GM23338 (cell line): ENCODE data around the gene CLTRN. TPM values are rescaled to one million over a fixed set of nuclear protein-coding genes. Genes with fewer than 3 reads are reported as not detected.

Source experiments
- ATAC-seq: fragments of 200-7000 bp; cut with Tn5 transposase; 3 replicates; pipeline ENCODE4 v1.9.1; 2020
- DNase-seq: peaks from one replicate; pipeline ENCODE4 v3.0.0-alpha.2; 2015; ENCODE audit warnings: low spot score
- H2AFZ ChIP-seq: fragments of 200-600 bp; sonication (generic); 2 replicates; pipeline ENCODE4 v1.8.0; 2016; ENCODE audit warnings: antibody characterized with exemption, mild to moderate bottlenecking, moderate library complexity
- H3F3A ChIP-seq: fragments of 200-600 bp; sonication (generic); replicated peaks from 2 replicates; pipeline ENCODE4 v1.8.0; 2017; ENCODE audit warnings: antibody characterized with exemption, mixed run types, low read depth
- H3K27ac ChIP-seq: fragments of 200-600 bp; sonication (generic); 2 replicates; pipeline ENCODE4 v1.6.1; 2016; ENCODE audit warnings: low read depth
- H3K27me3 ChIP-seq: fragments of 200-600 bp; sonication (generic); 2 replicates; pipeline ENCODE4 v1.8.0; 2016; ENCODE audit warnings: mild to moderate bottlenecking, mixed run types, moderate library complexity; ENCODE audit not compliant: insufficient read depth
- H3K36me3 ChIP-seq: fragments of 200-600 bp; sonication (generic); 2 replicates; pipeline ENCODE4 v1.8.0; 2016; ENCODE audit warnings: mild to moderate bottlenecking; ENCODE audit not compliant: insufficient read depth
- H3K4me1 ChIP-seq: fragments of 200-600 bp; sonication (generic); 2 replicates; pipeline ENCODE4 v1.8.0; 2016; ENCODE audit warnings: mild to moderate bottlenecking, moderate library complexity; ENCODE audit not compliant: insufficient read depth
- H3K4me2 ChIP-seq: fragments of 200-600 bp; sonication (generic); 2 replicates; pipeline ENCODE4 v1.7.1; 2017; ENCODE audit warnings: mixed run types
- H3K4me3 ChIP-seq: fragments of 200-600 bp; sonication (generic); 2 replicates; pipeline ENCODE4 v1.6.1; 2016; ENCODE audit warnings: mixed run types
- H3K79me2 ChIP-seq: fragments of 200-600 bp; sonication (generic); replicated peaks from 2 replicates; pipeline ENCODE4 v1.8.0; 2017; ENCODE audit warnings: mild to moderate bottlenecking; ENCODE audit not compliant: insufficient read depth
- H3K9me2 ChIP-seq: fragments of 200-600 bp; sonication (generic); 2 replicates; pipeline ENCODE4 v1.8.0; 2017; ENCODE audit not compliant: insufficient read depth
- H4K20me1 ChIP-seq: fragments of 200-600 bp; sonication (generic); replicated peaks from 2 replicates; pipeline ENCODE4 v1.8.0; 2017; ENCODE audit warnings: mild to moderate bottlenecking; ENCODE audit not compliant: insufficient read depth
- H3K27ac Mint-ChIP-seq: 2 replicates; pipeline ENCODE4 v1.8.0; 2020; ENCODE audit warnings: inconsistent platforms, mild to moderate bottlenecking, moderate library complexity, mixed read lengths
- H3K27me3 Mint-ChIP-seq: 3 replicates; pipeline ENCODE4 v1.8.0; 2022; ENCODE audit warnings: low read depth, mild to moderate bottlenecking, moderate library complexity, mixed read lengths, inconsistent platforms; ENCODE audit not compliant: insufficient read depth, poor library complexity
- H3K36me3 Mint-ChIP-seq: 3 replicates; pipeline ENCODE4 v1.8.0; 2021; ENCODE audit warnings: low read depth, mild to moderate bottlenecking, inconsistent platforms, moderate library complexity, mixed read lengths
- H3K4me1 Mint-ChIP-seq: 3 replicates; pipeline ENCODE4 v1.8.0; 2020; ENCODE audit warnings: mild to moderate bottlenecking, inconsistent platforms, mixed read lengths
- H3K4me3 Mint-ChIP-seq: 3 replicates; pipeline ENCODE4 v1.8.0; 2021; ENCODE audit warnings: moderate library complexity, mild to moderate bottlenecking, inconsistent platforms, mixed read lengths
- H3K9me3 Mint-ChIP-seq: 3 replicates; pipeline ENCODE4 v1.8.0; 2020; ENCODE audit warnings: moderate library complexity, mild to moderate bottlenecking, inconsistent platforms, mixed read lengths
- CREB1 ChIP-seq: fragments of 250-450 bp; sonication (Bioruptor Pico); IDR thresholded peaks from 2 replicates; pipeline ENCODE4 v1.5.0; 2020; ENCODE audit warnings: low read depth, mild to moderate bottlenecking, moderate library complexity
- CTCF ChIP-seq, 2 experiments: fragments of 200-600 bp in 1 of 2; sonication (generic) in 1 of 2; conservative IDR thresholded peaks; 2 replicates each; pipeline versions ENCODE4 v1.5.1 to v1.6.1; 2016 to 2017; ENCODE audit warnings: antibody characterized with exemption in 2 of 2, low read depth in 2 of 2, mild to moderate bottlenecking in 2 of 2, moderate library complexity in 1 of 2
- ETS1 ChIP-seq: IDR thresholded peaks from 2 replicates; pipeline ENCODE4 v1.6.1; 2016; ENCODE audit warnings: antibody characterized with exemption
- EZH2 ChIP-seq: fragments of 200-600 bp; sonication (generic); IDR thresholded peaks from one replicate; pipeline ENCODE4 v1.8.0; 2017; ENCODE audit warnings: antibody characterized with exemption, mild to moderate bottlenecking, low read depth; ENCODE audit not compliant: unreplicated experiment
- EZH2phosphoT487 ChIP-seq: fragments of 200-600 bp; sonication (generic); IDR thresholded peaks from one replicate; pipeline ENCODE4 v1.8.1; 2018; ENCODE audit warnings: antibody characterized with exemption; ENCODE audit not compliant: unreplicated experiment
- JUNB ChIP-seq: IDR thresholded peaks from one replicate; pipeline ENCODE4 v1.6.1; 2016; ENCODE audit warnings: antibody characterized with exemption; ENCODE audit not compliant: unreplicated experiment
- NANOG ChIP-seq: IDR thresholded peaks from 2 replicates; pipeline ENCODE4 v1.6.1; 2016; ENCODE audit warnings: antibody characterized with exemption, borderline replicate concordance
- POLR2AphosphoS5 ChIP-seq: IDR thresholded peaks from 2 replicates; pipeline ENCODE4 v1.6.1; 2016; ENCODE audit warnings: antibody characterized with exemption, low read depth
- REST ChIP-seq: IDR thresholded peaks from one replicate; pipeline ENCODE4 v1.6.1; 2018; ENCODE audit warnings: antibody characterized with exemption; ENCODE audit not compliant: unreplicated experiment
- STAT1 ChIP-seq: IDR thresholded peaks from one replicate; pipeline ENCODE4 v1.6.1; 2016; ENCODE audit warnings: antibody characterized with exemption; ENCODE audit not compliant: unreplicated experiment
- ZNF114 ChIP-seq: fragments of 250-450 bp; sonication (Bioruptor Pico); IDR thresholded peaks from 2 replicates; pipeline ENCODE4 v1.5.0; 2020; ENCODE audit warnings: mild to moderate bottlenecking, moderate library complexity
- ZNF331 ChIP-seq: fragments of 250-450 bp; sonication (Bioruptor Pico); IDR thresholded peaks from 2 replicates; pipeline ENCODE4 v1.5.0; 2020; ENCODE audit warnings: low read depth, mild to moderate bottlenecking, moderate library complexity
- ZNF462 ChIP-seq: fragments of 250-450 bp; sonication (Bioruptor Pico); IDR thresholded peaks from 2 replicates; pipeline ENCODE4 v1.5.0; 2020; ENCODE audit warnings: mild to moderate bottlenecking, moderate library complexity
- polyA plus RNA-seq: library from polyadenylated mRNA; unstranded; fragments of >200 nt; fragmentation: Nextera tagmentation; extraction: Ambion mirVana; gene quantifications from 2 replicates; pipeline ENCODE4 v1.2.1, GENCODE V29; 2016
- total RNA-seq: library from RNA; depleted of rRNA; stranded (reverse); fragments of >200 nt; shearing (Covaris generic); gene quantifications from 2 replicates; pipeline ENCODE4 v1.2.3, GENCODE V29; 2014

CLTRN gene
- total and polyA plus RNA-seq, 2 experiments from 2014 or later, result 1.7 to 2.7 TPM

GRCh38 chrX:15607067-15607466, 57.5 kb downstream of the CLTRN start:
- H3F3A ChIP-seq, result no peaks in the 10 kb centered on the region
- H4K20me1 ChIP-seq, result no peaks in the 10 kb centered on the region
- ATAC-seq (no peak), DNase-seq (no peak)
- Mint-ChIP-seq H3K4me3 (no peak overlapping the region), H3K27me3 (peaks cover 4% of the 10 kb centered on the region), H3K4me1 (peaks cover 3% of the 10 kb centered on the region; the same call in 2 of the 3 replicates), H3K9me3 (no peaks in the 10 kb centered on the region), H3K36me3 (no peaks in the 10 kb centered on the region), H3K27ac (no peak overlapping the region)
- no peak overlapping the region for H3K4me3 ChIP-seq
- H3K27ac ChIP-seq, result no peak overlapping the region
- H3K4me2 ChIP-seq, result no peak overlapping the region
- H3K9me2 ChIP-seq, result no peaks in the 10 kb centered on the region
- no peaks in the 10 kb centered on the region for H3K79me2 ChIP-seq
- no peak for TF ChIP-seq CTCF (conservative IDR thresholded peaks at IDR 0.05; ENCODE audit: low read depth in 2 of 2)
- no peak for TF ChIP-seq ZNF331 (CRISPR knock-in tag)
- TF ChIP-seq CREB1, result no peak
- no peak for TF ChIP-seq JUNB
- TF ChIP-seq REST, result no peak
- no peak for TF ChIP-seq STAT1
- no peak for TF ChIP-seq EZH2
- TF ChIP-seq NANOG, result no peak
- TF ChIP-seq EZH2phosphoT487, result no peak
- no peak for TF ChIP-seq ETS1
- no peak for TF ChIP-seq ZNF462
- TF ChIP-seq ZNF114, result no peak
- no peak for TF ChIP-seq POLR2AphosphoS5
- no peaks in the 10 kb centered on the region for H3K27me3 ChIP-seq
- no peaks in the 10 kb centered on the region for H3K4me1 ChIP-seq
- H3K36me3 ChIP-seq, result no peaks in the 10 kb centered on the region
- no peak overlapping the region for H2AFZ ChIP-seq
